Breast epithelium (tissue), 3 donors: ENCODE measurements around the gene ZNF205.
A peak's percentile ranks its signal among the peaks of the same experiment; 100 is the strongest.

Source experiments
- POLR2A ChIP-seq: fragments of 450-650 bp; IDR thresholded peaks from one replicate; pipeline ENCODE4 v1.6.1; 2016; ENCODE audit warnings: antibody characterized with exemption, mild to moderate bottlenecking, moderate library complexity
- POLR2AphosphoS5 ChIP-seq, 3 donors: sonication (generic); formaldehyde crosslinking; IDR thresholded peaks; one replicate each; pipeline ENCODE4 v1.6.1; 2017; ENCODE audit warnings: antibody characterized with exemption in 3 of 3
- TF ChIP-seq, protein P1 (sequence below), 3 donors: fragments of 450-650 bp; IDR thresholded peaks; one replicate each; pipeline ENCODE4 v1.5.1; 2016 to 2017; ENCODE audit warnings: antibody characterized with exemption in 3 of 3, mild to moderate bottlenecking in 3 of 3, moderate library complexity in 3 of 3

GRCh38 chr16:3101018-3101840 lies 11.2 kb upstream of the ZNF205 start:
- TF ChIP-seq POLR2A (no peak), POLR2AphosphoS5 (IDR thresholded peaks at IDR 0.05) (no peak)
- TF ChIP-seq, protein P1, sequence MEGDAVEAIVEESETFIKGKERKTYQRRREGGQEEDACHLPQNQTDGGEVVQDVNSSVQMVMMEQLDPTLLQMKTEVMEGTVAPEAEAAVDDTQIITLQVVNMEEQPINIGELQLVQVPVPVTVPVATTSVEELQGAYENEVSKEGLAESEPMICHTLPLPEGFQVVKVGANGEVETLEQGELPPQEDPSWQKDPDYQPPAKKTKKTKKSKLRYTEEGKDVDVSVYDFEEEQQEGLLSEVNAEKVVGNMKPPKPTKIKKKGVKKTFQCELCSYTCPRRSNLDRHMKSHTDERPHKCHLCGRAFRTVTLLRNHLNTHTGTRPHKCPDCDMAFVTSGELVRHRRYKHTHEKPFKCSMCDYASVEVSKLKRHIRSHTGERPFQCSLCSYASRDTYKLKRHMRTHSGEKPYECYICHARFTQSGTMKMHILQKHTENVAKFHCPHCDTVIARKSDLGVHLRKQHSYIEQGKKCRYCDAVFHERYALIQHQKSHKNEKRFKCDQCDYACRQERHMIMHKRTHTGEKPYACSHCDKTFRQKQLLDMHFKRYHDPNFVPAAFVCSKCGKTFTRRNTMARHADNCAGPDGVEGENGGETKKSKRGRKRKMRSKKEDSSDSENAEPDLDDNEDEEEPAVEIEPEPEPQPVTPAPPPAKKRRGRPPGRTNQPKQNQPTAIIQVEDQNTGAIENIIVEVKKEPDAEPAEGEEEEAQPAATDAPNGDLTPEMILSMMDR (IDR thresholded peaks at IDR 0.05), result peak in 1 of 3 donors; percentile 23
